PC-9 (cell line): ENCODE data around the gene CCNY. TPM values are rescaled to one million over a fixed set of nuclear protein-coding genes. Genes with fewer than 3 reads are reported as not detected.
A peak's percentile ranks its signal among the peaks of the same experiment; 100 is the strongest.

Experiments
- BruUV-seq: library from RNA; stranded (reverse); fragments of 400-500 nt; replicated peaks from 2 replicates; lab custom pipeline; 2021; lab: Mats Ljungman, UMichigan
- CTCF ChIA-PET: fragments of 300-600 bp; sonication (Branson Sonifier 250); formaldehyde crosslinking; loops from one replicate; lab custom pipeline; 2022; ENCODE audit warnings: antibody characterized with exemption; lab: Charles Lee
- POLR2A ChIA-PET: fragments of 300-600 bp; sonication (Branson Sonifier 250); formaldehyde crosslinking; loops from one replicate; lab custom pipeline; 2022; ENCODE audit warnings: antibody characterized with exemption; ENCODE audit not compliant: unreplicated experiment; lab: Charles Lee
- DNase-seq, 2 experiments: peaks; one replicate each; pipeline versions ENCODE4 v3.0.0 to v3.0.0-alpha.2; 2015 to 2022; ENCODE audit warnings: mixed read lengths in 1 of 2
- H2AFZ ChIP-seq: fragments of 200-600 bp; sonication (generic); 2 replicates; pipeline ENCODE4 v1.8.1; 2017; ENCODE audit warnings: antibody characterized with exemption
- H3F3A ChIP-seq: fragments of 200-600 bp; sonication (generic); 2 replicates; pipeline ENCODE4 v1.8.1; 2017; ENCODE audit warnings: antibody characterized with exemption, mild to moderate bottlenecking, low read depth; ENCODE audit not compliant: insufficient read depth
- H3K27ac ChIP-seq: fragments of 200-600 bp; sonication (generic); 2 replicates; pipeline ENCODE4 v1.6.1; 2016; ENCODE audit warnings: mixed run types
- H3K27me3 ChIP-seq: fragments of 200-600 bp; sonication (generic); 2 replicates; pipeline ENCODE4 v1.6.1; 2016; ENCODE audit warnings: low read depth, mixed run types; ENCODE audit not compliant: insufficient read depth
- H3K36me3 ChIP-seq: fragments of 200-600 bp; sonication (generic); 2 replicates; pipeline ENCODE4 v1.6.1; 2016; ENCODE audit warnings: low read depth, mixed run types
- H3K4me1 ChIP-seq: fragments of 200-600 bp; sonication (generic); replicated peaks from 2 replicates; pipeline ENCODE4 v1.6.1; 2016; ENCODE audit warnings: mixed run types; ENCODE audit not compliant: insufficient read depth
- H3K4me2 ChIP-seq: fragments of 200-600 bp; sonication (generic); 2 replicates; pipeline ENCODE4 v1.6.1; 2017; ENCODE audit warnings: mixed run types
- H3K4me3 ChIP-seq: fragments of 200-600 bp; sonication (generic); 2 replicates; pipeline ENCODE4 v1.6.1; 2016; ENCODE audit warnings: mixed run types
- H3K79me2 ChIP-seq: fragments of 200-600 bp; sonication (generic); 2 replicates; pipeline ENCODE4 v1.6.1; 2017; ENCODE audit warnings: low read depth, mixed run types
- H3K9me2 ChIP-seq: fragments of 200-600 bp; sonication (generic); 2 replicates; pipeline ENCODE4 v1.8.1; 2017; ENCODE audit warnings: mild to moderate bottlenecking; ENCODE audit not compliant: insufficient read depth
- H3K9me3 ChIP-seq: fragments of 200-600 bp; sonication (generic); 2 replicates; pipeline ENCODE4 v1.8.1; 2016; ENCODE audit warnings: low read depth; ENCODE audit not compliant: insufficient read depth
- H4K20me1 ChIP-seq: fragments of 200-600 bp; sonication (generic); 2 replicates; pipeline ENCODE4 v1.8.1; 2017; ENCODE audit not compliant: insufficient read depth
- CTCF ChIP-seq: fragments of 200-600 bp; sonication (generic); conservative IDR thresholded peaks from 2 replicates; pipeline ENCODE4 v1.6.1; 2017; ENCODE audit warnings: mixed run types, antibody characterized with exemption, mild to moderate bottlenecking, moderate library complexity
- EZH2 ChIP-seq: fragments of 200-600 bp; sonication (generic); IDR thresholded peaks from 2 replicates; pipeline ENCODE4 v1.8.0; 2017; ENCODE audit warnings: antibody characterized with exemption, low read depth
- intact Hi-C: fragments of 100-400 bp; cut with micrococcal nuclease; formaldehyde crosslinking; loops from one replicate; pipeline ENCODE4 v1.10.0; 2022; ENCODE audit not compliant: unreplicated experiment
- total RNA-seq: library from RNA; stranded (reverse); gene quantifications from 2 replicates; pipeline ENCODE4 v1.2.3, GENCODE V29; 2021

The CCNY gene
- total RNA-seq, 1 experiment from 2014 or later: 69.5 TPM

DNA sequence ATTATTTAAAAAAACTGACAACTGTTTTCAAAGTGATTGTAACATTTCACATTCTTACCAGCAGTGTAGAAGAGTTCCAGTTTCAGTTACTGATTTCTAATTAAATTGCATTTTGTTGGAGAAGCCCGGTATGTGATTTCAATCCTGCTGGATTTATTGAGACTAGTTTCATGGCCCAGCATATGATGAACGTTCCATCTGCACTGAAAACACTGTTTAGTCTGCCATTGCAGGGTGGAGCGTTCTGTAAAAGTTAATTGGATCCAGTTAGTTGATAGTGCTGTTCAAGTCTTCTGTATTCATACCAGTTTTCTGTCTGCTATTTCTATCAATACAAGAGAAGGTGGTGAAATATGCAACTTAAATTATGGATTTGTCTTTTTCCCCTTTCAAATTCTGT is 37.3 kb upstream of the CCNY start:
- Histone ChIP-seq H4K20me1 (no peaks in the 10 kb centered on the region), H3K4me3 (no peak overlapping the region), H3K27me3 (no peaks in the 10 kb centered on the region), H3K27ac (no peak overlapping the region), H3K4me1 (no peaks in the 10 kb centered on the region), H3K9me3 (no peaks in the 10 kb centered on the region), H3F3A (no peaks in the 10 kb centered on the region), H3K36me3 (no peaks in the 10 kb centered on the region), H3K4me2 (no peak overlapping the region), H3K79me2 (no peaks in the 10 kb centered on the region), H2AFZ (no peak overlapping the region), H3K9me2 (no peaks in the 10 kb centered on the region)
- ChIA-PET CTCF (no interaction called here), POLR2A (no interaction called here)
- DNase-seq: no peak
- intact Hi-C loops: no loop called here
- TF ChIP-seq CTCF (no peak), EZH2 (no peak)
- BruUV-seq: no TSS peak

DNA sequence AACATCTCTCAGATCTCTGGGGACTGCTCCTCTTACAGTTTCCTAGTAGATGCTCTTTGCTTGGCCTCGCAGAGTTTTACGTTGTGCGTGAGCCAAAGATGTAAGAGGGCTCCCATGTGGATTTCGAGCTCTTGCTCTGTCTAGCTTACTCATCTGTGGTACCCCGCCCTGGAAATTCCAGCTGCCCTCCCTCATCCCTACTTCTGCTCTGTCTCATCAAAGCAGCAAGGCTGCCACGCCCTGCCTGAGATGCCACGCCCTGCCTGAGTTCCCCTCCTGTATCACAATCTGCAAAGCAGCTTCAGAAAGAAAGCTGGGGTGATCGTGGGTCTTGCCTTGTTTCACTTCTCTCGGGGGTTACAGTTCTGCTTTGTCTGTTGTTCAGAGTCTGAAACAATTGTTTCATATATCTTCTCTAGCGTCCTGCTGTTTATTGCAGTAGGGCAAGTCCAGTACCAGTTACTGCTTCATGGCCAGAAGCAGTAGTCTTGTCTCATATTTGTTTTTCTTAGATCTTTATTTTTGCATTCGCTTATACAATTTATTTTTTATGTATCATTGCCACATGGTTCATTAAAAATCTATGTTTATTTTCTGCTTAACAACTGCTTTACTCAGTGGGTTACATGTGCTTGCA is 36.1 kb upstream of the CCNY start:
- Histone ChIP-seq H3K27ac (no peak overlapping the region), H3K4me2 (peak overlapping the region; percentile 26; the same call in 1 of the 2 replicates), H3K9me2 (no peaks in the 10 kb centered on the region), H3K79me2 (no peaks in the 10 kb centered on the region), H3F3A (no peaks in the 10 kb centered on the region), H3K4me3 (no peak overlapping the region), H3K36me3 (no peaks in the 10 kb centered on the region), H3K27me3 (no peaks in the 10 kb centered on the region), H3K4me1 (no peaks in the 10 kb centered on the region), H2AFZ (no peak overlapping the region), H3K9me3 (no peaks in the 10 kb centered on the region), H4K20me1 (no peaks in the 10 kb centered on the region)
- ChIA-PET CTCF (no interaction called here), POLR2A (interaction anchor here (0.7 kb wide), 1 partner anchor 93 kb away, joined by 7 read pairs; no protein-coding TSS in a partner anchor)
- intact Hi-C loops: no loop called here
- DNase-seq: peak in 1 of 2 experiments; percentile 38
- no TSS peak for BruUV-seq
- TF ChIP-seq CTCF (no peak), EZH2 (no peak)

DNA sequence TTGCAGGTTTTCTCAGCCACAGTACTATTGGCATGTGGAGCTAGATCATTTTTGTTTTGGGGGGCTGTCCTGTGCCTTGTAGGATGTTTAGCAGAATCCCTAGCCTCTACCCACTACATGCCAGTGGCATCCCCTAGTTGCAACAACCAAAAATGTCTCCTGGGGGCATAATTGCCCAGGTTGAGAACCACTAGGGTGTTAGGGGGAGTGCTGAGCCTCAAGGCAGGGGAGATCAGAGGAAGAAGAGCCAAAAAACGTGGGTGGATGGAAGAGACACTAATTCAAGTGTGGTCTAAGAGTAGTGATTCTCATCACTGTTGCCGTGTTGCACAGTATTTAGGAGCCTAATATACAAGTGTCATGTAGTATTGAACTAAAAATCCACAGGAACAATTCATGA is 31.7 kb upstream of the CCNY start:
- Histone ChIP-seq H3K4me2 (no peak overlapping the region), H3K79me2 (no peaks in the 10 kb centered on the region), H3K36me3 (no peaks in the 10 kb centered on the region), H2AFZ (no peak overlapping the region), H3F3A (peaks cover 23% of the 10 kb centered on the region), H3K4me1 (peaks cover 16% of the 10 kb centered on the region), H3K4me3 (no peak overlapping the region), H3K27me3 (no peaks in the 10 kb centered on the region), H3K27ac (no peak overlapping the region), H4K20me1 (no peaks in the 10 kb centered on the region), H3K9me3 (no peaks in the 10 kb centered on the region), H3K9me2 (no peaks in the 10 kb centered on the region)
- ChIA-PET POLR2A (no interaction called here), CTCF (no interaction called here)
- no peak for DNase-seq
- intact Hi-C loops: no loop called here
- BruUV-seq: no TSS peak
- TF ChIP-seq EZH2 (no peak), CTCF (no peak)
